ENCODE results near the gene PPP2R5C.
"Not testable (repeated sequence)": the region's sequence is repeated elsewhere in the genome, so short reads cannot be mapped to it uniquely, and the experiment has no call there.

PPP2R5C gene

DNA sequence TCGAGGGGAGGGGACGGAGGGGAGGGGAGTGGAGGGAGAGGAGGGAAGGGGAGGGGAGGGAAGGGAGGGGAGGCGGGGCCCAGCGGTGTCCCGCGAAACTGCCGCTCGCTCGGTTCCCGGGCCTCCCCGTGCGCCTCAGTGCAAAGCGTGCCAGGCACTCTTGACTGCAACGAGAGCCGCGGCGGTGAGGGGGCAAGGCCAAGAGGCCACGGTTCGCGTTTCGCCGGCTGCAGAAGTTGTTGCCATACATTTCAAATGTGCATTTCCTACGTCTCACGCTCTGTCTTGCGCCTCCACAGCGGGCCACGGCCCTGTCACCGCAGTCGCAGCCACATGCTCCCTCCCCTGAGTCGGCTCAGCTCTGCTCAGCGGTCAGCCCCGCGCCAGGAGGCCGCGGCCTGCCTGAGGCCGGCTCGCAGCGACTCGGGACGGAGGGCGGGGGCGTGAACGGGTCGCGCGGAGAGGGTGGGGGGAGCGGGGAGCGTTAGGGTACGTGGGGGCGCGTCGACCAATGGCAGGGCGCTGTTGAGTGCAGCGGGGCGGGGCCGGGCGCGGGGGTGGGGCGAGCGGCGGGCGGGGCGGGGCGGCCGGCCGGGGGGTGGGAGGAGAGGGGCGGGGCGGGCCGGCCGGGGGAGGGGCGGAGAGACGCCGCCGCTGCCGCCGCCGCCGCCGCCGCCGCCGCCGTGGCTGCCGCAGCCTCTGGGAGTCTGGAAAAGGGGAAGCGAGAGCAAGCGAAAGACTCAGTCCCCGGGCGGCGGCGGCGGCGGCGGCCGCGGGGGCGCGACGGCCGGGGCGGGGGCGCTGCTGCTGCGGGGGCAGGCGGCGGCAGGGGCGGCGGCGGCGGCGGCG lies at the start of gene PPP2R5C:
TSS of gene PPP2R5C (plus strand) at position 678 of the 849 bp plus-strand sequence. CDS start 185 bp downstream, outside the sequence.
- TF ChIP-seq POLR2AphosphoS5 (IDR thresholded peaks at IDR 0.05; ENCODE audit: borderline replicate concordance, low read depth, low read length) (no peak), FOXP2 (optimal IDR thresholded peaks at IDR 0.05; ENCODE audit: control extremely low read depth, extremely low read length, insufficient read depth) (no peak)
- no peaks in the 10 kb centered on the region for H3K9me3 ChIP-seq (ENCODE audit: low read depth, low read length)
- H3K9ac ChIP-seq (ENCODE audit: insufficient read length) = peak within 1 kb of the TSS; percentile 67
- DNase-seq (ENCODE audit: low read depth, low spot score) = peak; percentile 22
- H3K4me3 ChIP-seq = peak within 1 kb of the TSS; percentile 86
- no peaks in the 10 kb centered on the region for H3K36me3 ChIP-seq (ENCODE audit: insufficient read depth, low read length)
- H3K27ac ChIP-seq = no peak within 1 kb of the TSS

DNA sequence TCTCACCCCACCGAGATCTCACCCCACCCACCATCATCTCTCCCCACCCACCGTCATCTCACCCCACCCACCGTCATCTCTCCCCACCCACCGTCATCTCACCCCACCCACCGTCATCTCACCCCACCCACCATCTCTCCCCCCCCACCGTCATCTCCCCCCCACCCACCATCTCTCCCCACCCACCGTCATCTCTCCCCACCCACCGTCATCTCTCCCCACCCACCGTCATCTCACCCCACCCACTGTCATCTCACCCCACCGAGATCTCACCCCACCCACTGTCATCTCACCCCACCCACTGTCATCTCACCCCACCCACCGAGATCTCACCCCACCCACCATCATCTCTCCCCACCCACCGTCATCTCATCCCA lies 49.7 kb upstream of the PPP2R5C start:
- not testable (repeated sequence) for DNase-seq (ENCODE audit: low read depth, low spot score); H3K36me3 ChIP-seq (ENCODE audit: insufficient read depth, low read length); H3K9me3 ChIP-seq (ENCODE audit: low read depth, low read length); H3K27ac ChIP-seq; H3K9ac ChIP-seq (ENCODE audit: insufficient read length); H3K4me3 ChIP-seq

DNA sequence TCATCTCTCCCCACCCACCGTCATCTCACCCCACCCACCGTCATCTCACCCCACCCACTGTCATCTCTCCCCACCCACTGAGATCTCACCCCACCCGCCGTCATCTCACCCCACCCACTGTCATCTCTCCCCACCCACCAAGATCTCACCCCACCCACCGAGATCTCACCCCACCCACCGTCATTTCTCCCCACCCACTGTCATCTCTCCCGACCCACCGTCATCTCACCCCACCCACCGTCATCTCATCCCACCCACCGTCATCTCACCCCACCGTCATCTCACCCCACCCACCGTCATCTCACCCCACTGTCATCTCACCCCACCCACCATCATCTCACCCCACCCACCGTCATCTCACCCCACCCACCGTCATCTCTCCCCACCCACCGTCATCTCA lies 49.2 kb upstream of the PPP2R5C start:
- not testable (repeated sequence) for H3K27ac ChIP-seq; H3K9ac ChIP-seq (ENCODE audit: insufficient read length); DNase-seq (ENCODE audit: low read depth, low spot score); H3K4me3 ChIP-seq; H3K9me3 ChIP-seq (ENCODE audit: low read depth, low read length); H3K36me3 ChIP-seq (ENCODE audit: insufficient read depth, low read length)

DNA sequence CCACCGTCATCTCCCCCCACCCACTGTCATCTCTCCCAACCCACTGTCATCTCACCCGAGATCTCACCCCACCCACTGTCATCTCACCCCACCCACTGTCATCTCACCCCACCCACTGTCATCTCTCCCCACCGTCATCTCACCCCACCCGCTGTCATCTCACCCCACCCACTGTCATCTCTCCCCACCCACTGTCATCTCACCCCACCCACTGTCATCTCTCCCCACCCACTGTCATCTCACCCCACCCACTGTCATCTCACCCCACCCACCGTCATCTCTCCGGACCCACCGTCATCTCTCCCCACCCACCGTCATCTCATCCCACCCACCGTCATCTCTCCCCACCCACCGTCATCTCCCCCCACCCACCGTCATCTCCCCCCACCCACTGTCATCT lies 48.4 kb upstream of the PPP2R5C start:
- not testable (repeated sequence) for DNase-seq (ENCODE audit: low read depth, low spot score); H3K9ac ChIP-seq (ENCODE audit: insufficient read length); H3K9me3 ChIP-seq (ENCODE audit: low read depth, low read length); H3K36me3 ChIP-seq (ENCODE audit: insufficient read depth, low read length); H3K27ac ChIP-seq; H3K4me3 ChIP-seq

- Histone ChIP-seq H3K27ac (no peak overlapping the region), H3K9ac (ENCODE audit: insufficient read length) (no peak overlapping the region), H3K36me3 (ENCODE audit: insufficient read depth, low read length) (no peaks in the 10 kb centered on the region), H3K4me3 (no peak overlapping the region), H3K9me3 (ENCODE audit: low read depth, low read length) (no peaks in the 10 kb centered on the region)
- no peak for TF ChIP-seq POLR2AphosphoS5 (IDR thresholded peaks at IDR 0.05; ENCODE audit: borderline replicate concordance, low read depth, low read length)
- no peak for TF ChIP-seq FOXP2 (optimal IDR thresholded peaks at IDR 0.05; ENCODE audit: control extremely low read depth, extremely low read length, insufficient read depth)
- no peak for TF ChIP-seq EZH2 (IDR thresholded peaks at IDR 0.05)
- no peak for DNase-seq (ENCODE audit: low read depth, low spot score)
These were observed 47.7 kb upstream of the PPP2R5C start for GRCh38 chr14:101713621-101714349.

GRCh38 chr14:101714394-101714793 lies 47.1 kb upstream of the PPP2R5C start:
- no peaks in the 10 kb centered on the region for H3K9me3 ChIP-seq (ENCODE audit: low read depth, low read length)
- DNase-seq (ENCODE audit: low read depth, low spot score) = no peak
- H3K27ac ChIP-seq = no peak overlapping the region
- no peaks in the 10 kb centered on the region for H3K36me3 ChIP-seq (ENCODE audit: insufficient read depth, low read length)
- H3K4me3 ChIP-seq = no peak overlapping the region
- H3K9ac ChIP-seq (ENCODE audit: insufficient read length) = no peak overlapping the region
- no peak for TF ChIP-seq EZH2 (IDR thresholded peaks at IDR 0.05)
- no peak for TF ChIP-seq FOXP2 (optimal IDR thresholded peaks at IDR 0.05; ENCODE audit: control extremely low read depth, extremely low read length, insufficient read depth)
- TF ChIP-seq POLR2AphosphoS5 (IDR thresholded peaks at IDR 0.05; ENCODE audit: borderline replicate concordance, low read depth, low read length) = no peak

- Histone ChIP-seq H3K27ac (no peak overlapping the region), H3K9ac (ENCODE audit: insufficient read length) (no peak overlapping the region), H3K36me3 (ENCODE audit: insufficient read depth, low read length) (no peaks in the 10 kb centered on the region), H3K4me3 (no peak overlapping the region), H3K9me3 (ENCODE audit: low read depth, low read length) (no peaks in the 10 kb centered on the region)
- no peak for DNase-seq (ENCODE audit: low read depth, low spot score)
- TF ChIP-seq POLR2AphosphoS5 (IDR thresholded peaks at IDR 0.05; ENCODE audit: borderline replicate concordance, low read depth, low read length) (no peak), EZH2 (IDR thresholded peaks at IDR 0.05) (no peak), FOXP2 (optimal IDR thresholded peaks at IDR 0.05; ENCODE audit: control extremely low read depth, extremely low read length, insufficient read depth) (no peak)
These were observed 46.1 kb upstream of the PPP2R5C start for GRCh38 chr14:101715210-101716076.

- Histone ChIP-seq H3K9me3 (ENCODE audit: low read depth, low read length) (no peaks in the 10 kb centered on the region), H3K9ac (ENCODE audit: insufficient read length) (no peak overlapping the region), H3K36me3 (ENCODE audit: insufficient read depth, low read length) (no peaks in the 10 kb centered on the region), H3K27ac (no peak overlapping the region), H3K4me3 (no peak overlapping the region)
- DNase-seq (ENCODE audit: low read depth, low spot score) = no peak
- TF ChIP-seq POLR2AphosphoS5 (IDR thresholded peaks at IDR 0.05; ENCODE audit: borderline replicate concordance, low read depth, low read length) (no peak), FOXP2 (optimal IDR thresholded peaks at IDR 0.05; ENCODE audit: control extremely low read depth, extremely low read length, insufficient read depth) (no peak), EZH2 (IDR thresholded peaks at IDR 0.05) (no peak)
These were observed 45.2 kb upstream of the PPP2R5C start for GRCh38 chr14:101716077-101716950.

Measured in SK-N-MC (cell line).